ENCODE measurements around the gene H2BW1.
"Not testable (repeated sequence)": the region's sequence is repeated elsewhere in the genome, so short reads cannot be mapped to it uniquely, and the experiment has no call there.

H2BW1 gene, protein sequence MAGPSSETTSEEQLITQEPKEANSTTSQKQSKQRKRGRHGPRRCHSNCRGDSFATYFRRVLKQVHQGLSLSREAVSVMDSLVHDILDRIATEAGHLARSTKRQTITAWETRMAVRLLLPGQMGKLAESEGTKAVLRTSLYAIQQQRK

DNA sequence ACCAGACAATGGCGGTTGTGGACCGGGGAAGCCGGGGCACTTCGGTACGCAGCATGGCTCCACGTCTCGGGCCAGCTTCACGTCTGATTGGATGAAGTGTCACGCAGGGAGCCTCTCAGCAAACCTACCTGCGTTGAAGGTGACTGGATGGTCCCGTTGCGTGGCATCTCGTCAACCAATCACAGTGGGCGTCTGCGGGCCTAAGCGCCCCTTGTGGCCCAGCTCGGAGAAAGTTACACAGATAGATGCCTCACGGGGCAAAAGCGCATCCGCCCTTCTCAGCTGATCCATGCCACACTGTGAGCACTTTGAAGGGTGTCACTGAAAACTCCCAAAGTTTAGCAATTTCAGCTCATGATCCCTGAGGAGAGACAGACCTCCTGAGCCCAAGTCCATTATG is at the start of gene H2BW1:
Gene H2BW1, minus strand, starts transcription at position 103 of the 400 bp plus-strand sequence. CDS start 132 bp downstream, outside the sequence.
- POLR2A ChIA-PET = no interaction called here
- CTCF ChIA-PET = no interaction called here
- TF ChIP-seq, protein P1, sequence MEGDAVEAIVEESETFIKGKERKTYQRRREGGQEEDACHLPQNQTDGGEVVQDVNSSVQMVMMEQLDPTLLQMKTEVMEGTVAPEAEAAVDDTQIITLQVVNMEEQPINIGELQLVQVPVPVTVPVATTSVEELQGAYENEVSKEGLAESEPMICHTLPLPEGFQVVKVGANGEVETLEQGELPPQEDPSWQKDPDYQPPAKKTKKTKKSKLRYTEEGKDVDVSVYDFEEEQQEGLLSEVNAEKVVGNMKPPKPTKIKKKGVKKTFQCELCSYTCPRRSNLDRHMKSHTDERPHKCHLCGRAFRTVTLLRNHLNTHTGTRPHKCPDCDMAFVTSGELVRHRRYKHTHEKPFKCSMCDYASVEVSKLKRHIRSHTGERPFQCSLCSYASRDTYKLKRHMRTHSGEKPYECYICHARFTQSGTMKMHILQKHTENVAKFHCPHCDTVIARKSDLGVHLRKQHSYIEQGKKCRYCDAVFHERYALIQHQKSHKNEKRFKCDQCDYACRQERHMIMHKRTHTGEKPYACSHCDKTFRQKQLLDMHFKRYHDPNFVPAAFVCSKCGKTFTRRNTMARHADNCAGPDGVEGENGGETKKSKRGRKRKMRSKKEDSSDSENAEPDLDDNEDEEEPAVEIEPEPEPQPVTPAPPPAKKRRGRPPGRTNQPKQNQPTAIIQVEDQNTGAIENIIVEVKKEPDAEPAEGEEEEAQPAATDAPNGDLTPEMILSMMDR (IDR thresholded peaks at IDR 0.05; ENCODE audit: insufficient read depth, low read length, missing control alignments) = no peak
- H3K4me3 ChIP-seq (ENCODE audit: low read depth, low read length) = no peak within 1 kb of the TSS
- DNase-seq (ENCODE audit: low read depth, low spot score) = no peak

DNA sequence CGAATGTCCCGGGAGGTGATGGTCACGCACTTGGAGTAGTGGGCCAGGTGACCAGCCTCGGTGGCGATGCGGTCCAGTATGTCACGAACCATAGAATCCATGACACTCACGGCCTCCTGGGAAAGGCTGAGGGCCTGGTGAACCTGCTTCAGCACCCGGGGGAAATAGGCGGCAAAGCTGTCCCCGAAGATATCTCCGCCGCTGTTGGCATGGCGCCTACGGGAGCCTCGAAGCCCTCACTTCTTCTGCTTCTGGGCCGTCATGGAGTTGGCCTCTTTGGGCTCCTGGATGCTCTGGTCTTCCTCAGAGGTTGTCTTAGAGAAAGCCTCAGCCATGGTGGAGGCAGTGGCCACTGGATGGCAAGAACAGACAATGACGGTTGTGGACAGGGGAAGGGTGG is 49.1 kb upstream of the H2BW1 start:
- DNase-seq (ENCODE audit: low read depth, low spot score); POLR2A ChIA-PET; H3K4me3 ChIP-seq (ENCODE audit: low read depth, low read length); CTCF ChIA-PET: not testable (repeated sequence)

DNA sequence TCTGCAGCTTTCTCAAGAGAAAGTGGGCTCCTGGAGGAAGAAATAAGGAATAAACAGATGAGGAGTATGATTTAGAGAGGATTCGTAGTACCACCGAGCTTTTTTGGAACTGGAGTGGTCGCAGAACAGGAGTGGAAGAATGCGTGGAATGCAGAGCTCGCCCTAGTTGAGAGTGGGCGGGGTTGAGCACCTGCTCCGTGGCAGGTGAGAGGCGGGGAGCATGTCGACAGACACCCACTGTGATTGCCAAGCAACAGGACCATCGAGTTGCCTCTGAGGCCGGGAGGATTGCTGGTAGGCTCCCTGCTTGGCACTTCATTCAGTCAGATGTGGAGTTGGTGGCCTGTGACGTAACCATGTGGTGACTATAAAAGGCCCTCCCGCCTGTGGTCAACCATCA is 41.4 kb upstream of the H2BW1 start:
- CTCF ChIA-PET; POLR2A ChIA-PET; H3K4me3 ChIP-seq (ENCODE audit: low read depth, low read length); DNase-seq (ENCODE audit: low read depth, low spot score): not testable (repeated sequence)

DNA sequence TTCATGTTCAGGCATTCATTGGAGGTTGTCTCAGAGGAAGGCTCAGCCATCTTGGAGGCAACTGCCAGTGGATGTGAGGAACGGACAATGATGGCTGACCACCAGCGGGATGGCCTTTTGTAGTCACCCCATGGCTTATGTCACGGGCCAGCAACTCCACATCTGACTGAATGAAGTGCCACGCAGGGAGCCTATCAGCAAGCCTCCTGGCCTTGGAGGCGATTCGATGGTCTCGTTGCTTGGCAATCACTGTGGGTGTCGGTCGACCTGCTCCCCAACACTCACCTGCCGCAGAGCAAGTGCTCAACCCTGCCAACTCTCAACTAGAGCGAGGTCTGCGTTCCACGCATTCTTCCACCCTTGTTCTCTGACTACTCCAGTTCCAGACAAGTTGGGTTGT is 33.7 kb upstream of the H2BW1 start:
- TF ChIP-seq, protein P1 (IDR thresholded peaks at IDR 0.05; ENCODE audit: insufficient read depth, low read length, missing control alignments) = no peak
- ChIA-PET CTCF (no interaction called here), POLR2A (no interaction called here)
- H3K4me3 ChIP-seq (ENCODE audit: low read depth, low read length) = no peak overlapping the region
- no peak for DNase-seq (ENCODE audit: low read depth, low spot score)

DNA sequence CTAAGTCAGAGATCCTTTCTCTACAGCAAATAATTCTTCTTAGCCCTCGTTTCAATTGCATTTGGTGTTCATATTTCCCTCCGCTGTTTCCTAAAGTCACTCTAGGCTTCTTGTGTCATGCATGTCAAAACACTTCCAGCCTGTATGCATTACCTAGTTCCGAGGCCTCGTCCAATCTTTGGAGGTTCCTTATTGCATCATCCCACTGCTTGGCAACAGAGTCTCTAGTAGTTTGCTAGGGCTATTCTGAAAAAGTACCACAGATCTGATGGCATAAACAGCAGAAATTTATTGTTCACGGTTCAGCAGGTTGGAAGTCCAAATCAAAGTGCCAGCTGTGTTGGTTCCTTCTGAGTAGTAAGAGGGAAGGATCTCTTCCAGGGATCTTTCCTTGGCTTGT is 32.1 kb upstream of the H2BW1 start:
- ChIA-PET CTCF (no interaction called here), POLR2A (no interaction called here)
- no peak overlapping the region for H3K4me3 ChIP-seq (ENCODE audit: low read depth, low read length)
- DNase-seq (ENCODE audit: low read depth, low spot score) = no peak
- TF ChIP-seq, protein P1 (IDR thresholded peaks at IDR 0.05; ENCODE audit: insufficient read depth, low read length, missing control alignments) = no peak

DNA sequence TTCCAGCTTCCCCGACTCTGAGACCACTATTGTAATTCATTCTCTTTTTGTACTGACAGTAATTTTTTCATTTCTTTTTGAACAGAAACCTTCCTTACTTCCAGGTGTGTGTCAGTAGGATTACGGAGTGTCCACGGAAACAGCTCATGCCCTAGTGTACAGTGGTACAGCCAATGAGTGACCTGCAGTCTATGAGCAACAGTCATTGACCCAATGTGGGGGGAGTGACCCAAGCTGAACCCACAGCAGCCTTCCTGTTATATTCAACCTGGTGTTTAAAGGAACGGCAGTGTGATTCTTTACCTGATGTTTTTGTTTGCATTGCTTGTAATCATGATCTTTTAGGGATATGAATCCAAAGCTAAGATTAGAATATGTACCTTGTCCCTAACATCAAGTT is 27.5 kb upstream of the H2BW1 start:
- CTCF ChIA-PET = no interaction called here
- POLR2A ChIA-PET = no interaction called here
- TF ChIP-seq, protein P1 (IDR thresholded peaks at IDR 0.05; ENCODE audit: insufficient read depth, low read length, missing control alignments) = no peak
- DNase-seq (ENCODE audit: low read depth, low spot score) = no peak
- no peak overlapping the region for H3K4me3 ChIP-seq (ENCODE audit: low read depth, low read length)

DNA sequence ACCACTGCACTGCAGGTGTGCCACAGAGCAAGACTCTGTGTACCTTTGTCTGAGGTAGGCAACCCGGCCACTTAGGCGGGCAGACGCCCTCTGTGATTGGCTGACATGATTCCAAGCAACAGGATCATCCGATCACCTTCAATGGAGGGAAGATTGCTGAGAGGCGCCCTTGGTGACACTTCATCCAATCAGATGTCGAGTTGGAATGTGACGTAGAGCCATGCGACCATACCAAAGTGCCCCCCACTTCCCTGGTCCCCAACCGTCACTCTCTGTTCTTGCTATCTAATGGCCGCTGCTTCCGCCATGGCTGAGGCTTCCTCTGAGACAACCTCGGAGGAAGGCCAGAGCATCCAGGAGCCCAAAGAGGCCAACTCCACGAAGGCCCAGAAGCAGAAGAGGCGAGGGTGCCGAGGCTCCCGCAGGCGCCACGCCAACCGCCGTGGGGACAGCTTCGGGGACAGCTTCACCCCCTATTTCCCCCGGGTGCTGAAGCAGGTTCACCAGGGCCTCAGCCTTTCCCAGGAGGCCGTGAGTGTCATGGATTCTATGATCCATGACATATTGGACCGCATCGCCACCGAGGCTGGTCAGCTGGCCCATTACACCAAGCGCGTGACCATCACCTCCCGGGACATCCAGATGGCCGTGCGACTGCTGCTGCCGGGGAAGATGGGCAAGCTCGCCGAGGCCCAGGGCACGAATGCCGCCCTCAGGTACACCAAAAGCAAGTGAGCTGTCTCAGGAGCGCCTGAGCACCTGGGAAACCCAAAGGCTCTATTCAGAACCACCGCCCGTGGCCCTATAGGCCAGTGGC is 26.4 kb upstream of the H2BW1 start, which contains the start of gene H2BW2:
Gene H2BW2, plus strand, starts transcription at position 268 of the 817 bp plus-strand sequence. Its CDS starts 39 bp downstream, at position 307.
- ChIA-PET POLR2A (no interaction called here), CTCF (no interaction called here)
- DNase-seq (ENCODE audit: low read depth, low spot score) = no peak
- TF ChIP-seq, protein P1 (IDR thresholded peaks at IDR 0.05; ENCODE audit: insufficient read depth, low read length, missing control alignments) = no peak
- no peak within 1 kb of the TSS for H3K4me3 ChIP-seq (ENCODE audit: low read depth, low read length)
